GM10847 (cell line): ENCODE results near the gene ARVCF.

Source experiments
- POLR2A ChIP-seq: IDR thresholded peaks from 2 replicates; pipeline ENCODE4 v1.6.1; 2011; ENCODE audit not compliant: insufficient read length; ENCODE audit errors: extremely low read depth

Gene ARVCF

GRCh38 chr22:20014526-20015186 is 2.0 kb downstream of the ARVCF start:
- TF ChIP-seq POLR2A: no peak

DNA sequence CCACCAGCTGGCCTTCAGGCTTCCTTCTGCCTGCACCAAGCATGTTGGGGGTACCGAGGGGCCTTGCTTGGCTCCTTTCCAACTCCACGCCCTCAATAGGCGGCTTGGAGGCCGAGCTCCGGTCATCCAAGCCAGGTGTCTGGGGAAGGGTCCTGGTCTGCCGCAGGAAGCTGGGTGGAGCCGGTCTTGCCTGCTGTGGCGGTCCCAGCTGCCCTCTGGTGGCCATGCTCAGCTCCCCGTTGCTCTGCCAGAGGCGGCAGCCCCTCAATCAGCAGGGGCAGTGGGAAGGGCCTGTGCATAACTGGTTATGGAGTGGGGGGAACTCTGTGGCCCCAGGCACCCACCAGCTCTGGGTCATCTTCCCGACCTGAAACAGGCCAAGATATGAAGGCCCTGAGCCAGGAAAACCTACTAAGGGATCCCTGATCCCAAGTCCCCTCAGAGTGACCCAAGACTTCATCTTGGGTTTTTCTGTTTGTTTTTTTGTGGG is 3.2 kb downstream of the ARVCF start:
- TF ChIP-seq POLR2A: no peak

DNA sequence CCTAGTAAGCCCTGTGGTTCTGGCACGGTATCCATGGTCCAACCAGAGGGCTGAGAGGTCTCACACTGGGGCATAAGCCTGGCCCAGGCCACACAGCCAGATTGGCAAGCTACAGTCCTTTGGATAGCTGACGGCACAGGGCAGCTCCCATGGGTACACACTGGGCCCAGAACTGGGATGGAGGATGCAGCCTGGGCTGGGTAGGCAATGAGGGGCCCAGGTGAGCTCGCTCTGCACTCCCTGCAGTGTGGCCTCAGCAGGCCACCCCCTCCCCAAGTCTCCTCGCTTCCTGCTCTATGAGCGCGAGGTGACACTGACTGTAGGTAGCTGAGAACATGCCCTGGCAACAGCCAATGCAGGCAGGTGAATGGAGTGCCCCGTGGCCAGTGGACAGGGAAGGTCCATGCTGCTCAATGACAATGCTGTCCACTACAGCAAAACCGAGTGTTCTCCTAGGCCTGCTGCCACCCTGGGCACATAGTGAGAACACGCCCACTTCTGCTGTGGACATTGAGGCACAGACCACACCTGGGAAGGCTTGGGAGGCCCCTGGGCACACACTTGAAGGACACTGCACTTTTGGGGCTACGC is 3.8 kb downstream of the ARVCF start:
- no peak for TF ChIP-seq POLR2A

- no peak for TF ChIP-seq POLR2A
Measured at GRCh38 chr22:20011993-20012740, 4.5 kb downstream of the ARVCF start.

DNA sequence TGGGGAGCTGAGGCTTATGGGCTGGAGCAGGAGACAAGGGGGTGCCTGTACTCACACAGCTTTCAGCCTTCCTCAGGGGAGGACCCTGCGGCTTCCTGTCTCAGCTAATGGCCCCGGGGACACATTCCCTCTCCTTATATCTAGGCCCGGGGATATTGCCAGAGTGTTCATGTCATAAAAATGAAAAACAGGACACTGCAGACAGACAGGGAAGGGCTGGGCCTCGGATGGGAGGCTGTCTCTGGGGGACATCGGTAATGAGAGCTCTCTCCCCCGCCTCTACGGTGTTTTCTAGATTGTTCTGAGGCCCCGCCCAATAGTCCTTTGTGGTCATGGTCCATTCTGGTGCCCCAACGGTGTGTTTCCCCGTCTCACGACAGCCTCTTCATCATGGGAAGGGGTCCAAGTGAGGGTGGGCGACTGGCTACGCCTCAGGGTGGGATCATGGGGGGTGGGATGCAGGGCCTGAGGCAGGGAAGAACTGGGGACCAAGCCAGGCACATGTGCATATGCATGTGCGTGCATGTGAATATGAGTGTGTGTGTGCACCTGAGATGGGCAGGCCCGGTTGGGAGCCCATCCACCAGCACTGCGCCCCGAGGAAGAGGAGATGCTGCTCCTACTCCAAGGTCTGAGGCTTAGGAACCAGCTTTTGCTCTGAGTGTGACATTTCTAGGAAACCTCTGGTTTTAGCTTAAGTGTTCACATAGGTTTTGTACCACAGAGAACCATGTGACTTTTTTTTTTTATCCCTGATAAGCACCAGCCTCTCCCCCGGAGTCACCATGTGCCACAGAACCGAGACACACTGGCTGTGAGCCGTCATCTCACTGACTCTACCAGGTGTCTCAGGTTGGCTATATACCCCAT is 5.3 kb downstream of the ARVCF start:
- TF ChIP-seq POLR2A: no peak

GRCh38 chr22:20010307-20011122 is 6.1 kb downstream of the ARVCF start:
- TF ChIP-seq POLR2A: no peak

GRCh38 chr22:20009582-20010306 is 6.9 kb downstream of the ARVCF start:
- no peak for TF ChIP-seq POLR2A

DNA sequence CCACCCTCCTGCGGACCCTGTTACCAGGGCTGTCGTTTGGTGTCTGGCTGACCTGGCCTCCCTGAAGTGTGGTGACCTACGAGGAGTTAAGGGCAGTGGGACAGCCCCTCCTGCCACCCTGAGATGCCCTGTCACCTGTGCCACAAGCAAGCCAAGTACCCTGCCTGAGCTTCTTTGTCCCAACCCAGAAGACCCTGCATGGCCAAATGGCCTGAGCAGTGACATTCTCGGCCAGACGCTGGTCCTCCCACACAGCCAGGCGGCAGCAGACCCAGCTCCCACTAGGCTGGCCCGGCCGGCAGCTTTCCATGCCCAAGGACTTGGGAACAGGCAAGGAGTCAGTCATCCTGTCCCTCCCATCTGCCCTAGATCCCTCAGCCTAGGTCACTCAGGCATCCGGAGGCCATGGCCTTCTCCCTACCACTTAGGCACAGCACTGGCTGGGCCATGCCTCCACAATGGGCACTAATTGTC is 7.6 kb downstream of the ARVCF start:
- TF ChIP-seq POLR2A: no peak

DNA sequence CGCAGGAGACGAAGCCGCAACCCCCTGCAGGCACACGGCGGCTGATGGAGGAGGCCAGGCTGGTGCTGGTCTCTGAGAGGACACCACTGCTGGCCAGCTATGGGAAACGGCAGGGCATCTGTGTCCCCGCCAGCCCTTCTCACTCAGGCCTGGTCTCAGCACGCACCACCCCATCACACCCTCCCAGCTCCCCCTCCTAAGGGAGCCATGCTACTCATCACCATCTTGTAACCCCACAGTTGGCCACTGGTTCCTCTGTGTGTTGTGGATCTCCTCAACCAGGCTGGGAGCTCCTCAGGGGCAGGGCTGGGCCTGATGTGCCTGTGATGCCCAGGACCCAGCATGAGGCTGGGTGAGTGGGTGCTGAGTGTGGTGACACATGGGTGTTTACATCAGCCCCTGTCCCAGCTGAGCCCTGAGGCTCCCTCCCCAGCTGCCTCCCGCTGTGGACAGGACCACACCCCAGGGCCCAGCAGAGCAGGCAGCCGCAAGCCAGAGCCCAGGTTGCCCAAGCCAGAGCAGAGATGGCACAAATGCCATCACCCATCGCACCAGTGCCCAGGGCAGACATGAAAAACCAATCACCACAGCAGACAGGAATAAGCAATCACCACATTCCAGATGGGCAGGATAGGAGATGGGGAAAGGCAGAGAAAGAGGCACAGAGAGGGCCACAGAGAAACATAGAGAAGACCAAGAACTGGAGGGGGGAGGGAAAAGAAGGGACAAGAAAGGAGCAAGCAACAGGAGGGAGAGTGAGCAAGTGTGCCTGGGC is 8.2 kb downstream of the ARVCF start:
- TF ChIP-seq POLR2A: no peak

DNA sequence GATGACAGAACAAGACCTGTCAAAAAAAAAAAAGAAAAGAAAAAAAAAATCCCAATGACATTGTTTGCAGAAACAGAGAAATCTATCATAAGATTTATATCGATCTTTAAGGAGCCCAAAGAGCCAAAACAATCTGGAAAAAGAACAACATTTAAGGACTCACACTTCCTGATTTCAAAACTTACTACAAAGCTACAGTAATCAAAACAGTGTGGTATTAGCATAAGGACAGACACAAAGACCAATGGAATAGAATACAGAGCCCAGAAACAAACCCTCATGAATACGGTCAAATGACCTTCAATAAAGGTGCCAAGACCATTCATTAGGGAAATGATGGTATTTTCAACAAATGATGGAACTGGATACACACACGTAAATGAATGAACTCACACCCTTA is 12.2 kb downstream of the ARVCF start:
- TF ChIP-seq POLR2A: no peak

DNA sequence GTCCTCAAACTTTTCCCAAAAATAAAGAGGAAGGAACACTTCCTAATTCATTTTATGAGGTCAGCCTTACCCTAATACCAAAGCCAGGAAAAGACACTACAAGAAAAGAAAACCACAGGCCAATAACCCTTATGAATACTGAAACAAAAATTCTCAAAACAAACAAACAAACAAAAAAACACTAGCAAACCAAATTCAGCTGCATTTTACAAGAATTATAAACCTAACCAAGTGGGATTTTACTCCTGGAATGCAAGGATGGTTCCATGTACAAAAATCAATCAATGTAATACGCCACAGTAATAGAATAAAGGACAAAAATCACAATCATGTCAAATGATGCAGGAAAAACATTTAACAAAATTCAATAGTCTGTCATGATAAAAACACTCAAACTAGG is 13.3 kb downstream of the ARVCF start:
- TF ChIP-seq POLR2A: no peak

DNA sequence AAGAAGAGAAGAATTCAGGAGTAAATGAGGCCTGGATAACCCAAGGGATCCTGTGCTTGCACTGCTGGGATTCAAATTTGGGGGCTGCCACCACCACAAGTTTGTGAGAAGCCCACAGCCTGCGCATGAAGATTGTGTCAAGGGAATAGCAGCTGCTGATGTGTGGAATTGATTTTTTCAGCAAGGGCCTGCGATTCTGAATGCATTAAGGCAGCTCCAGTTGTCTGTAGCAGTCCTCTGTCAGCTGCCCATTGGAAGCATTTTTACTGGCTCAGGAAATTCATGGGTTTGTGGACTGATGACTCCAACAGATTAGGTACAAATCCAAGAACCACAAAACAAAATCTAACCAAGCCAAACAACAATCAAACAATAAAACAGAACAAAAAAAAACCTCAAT is 14.0 kb downstream of the ARVCF start:
- TF ChIP-seq POLR2A: no peak

- TF ChIP-seq POLR2A: no peak
Measured at GRCh38 chr22:20002128-20002527, 14.5 kb downstream of the ARVCF start.
